Mucosa of descending colon (tissue), 3 donors: Measurements from ENCODE around the gene NUMB. TPM values are rescaled to one million over a fixed set of nuclear protein-coding genes. Genes with fewer than 3 reads are reported as not detected.

ENCODE experiments used
- ATAC-seq: fragments of 200-7000 bp; cut with Tn5 transposase; one replicate; pipeline ENCODE4 v1.9.1; 2020; ENCODE audit warnings: mild to moderate bottlenecking, moderate library complexity
- DNase-seq, 3 donors: peaks; one replicate each; pipeline ENCODE4 v3.0.0-alpha.2; 2020
- H3K36me3 ChIP-seq: fragments of 200-600 bp; one replicate; pipeline ENCODE4 v1.8.0; 2021; ENCODE audit warnings: low read depth, mild to moderate bottlenecking
- H3K4me1 ChIP-seq: fragments of 200-600 bp; one replicate; pipeline ENCODE4 v1.8.0; 2021; ENCODE audit warnings: low read depth, mild to moderate bottlenecking
- H3K4me3 ChIP-seq: fragments of 200-600 bp; one replicate; pipeline ENCODE4 v1.8.0; 2021; ENCODE audit warnings: mild to moderate bottlenecking
- H3K9me3 ChIP-seq: fragments of 200-600 bp; one replicate; pipeline ENCODE4 v1.8.0; 2021; ENCODE audit warnings: mild to moderate bottlenecking
- CTCF ChIP-seq: fragments of 200-600 bp; IDR thresholded peaks from one replicate; pipeline ENCODE4 v1.8.0; 2022; ENCODE audit warnings: antibody characterized with exemption, mild to moderate bottlenecking
- intact Hi-C, 2 donors: fragments of 100-400 bp; cut with DNase I in 1 of 2; cut with micrococcal nuclease in 1 of 2; formaldehyde crosslinking; loops; one replicate each; pipeline versions ENCODE4 v1.11.0 to v1.11.1; 2022; cut with DNase I, micrococcal nuclease
- total RNA-seq, 3 donors: library from RNA; stranded (reverse); fragmentation: NEBNext Ultra II Directional in 2 of 3; extraction: Animal tissue kit (Norgen Biotek cat#: 25700) in 2 of 3; gene quantifications; one replicate each; pipeline versions ENCODE4 v1.2.1 to v1.2.4, GENCODE V29; 2021 to 2023
- donor health status: DM: no; HTN: no; CAD: no; lungs with moderate emphysema.
- donor health status: DM: no; HTN: no; CAD: no.
- donor health status: DM: no; HTN: yes; CAD: no.

The NUMB gene
- total RNA-seq, 3 donors from 2014 or later, result 98.5 to 115 (median 112) TPM

- DNase-seq, result no peak
- ATAC-seq, result no peak
- Histone ChIP-seq H3K4me3 (no peak overlapping the region), H3K9me3 (no peaks in the 10 kb centered on the region), H3K4me1 (peaks cover 28% of the 10 kb centered on the region), H3K36me3 (no peaks in the 10 kb centered on the region)
- no peak for TF ChIP-seq CTCF
- intact Hi-C loops, result loop anchor here in 1 of 2 donors (5.0 kb wide), 1 partner anchor 177 kb away; no protein-coding TSS in a partner anchor
Measured at GRCh38 chr14:73468828-73469375, 10.6 kb upstream of the NUMB start.

GRCh38 chr14:73467800-73468199, 9.5 kb upstream of the NUMB start:
- ATAC-seq (no peak), DNase-seq (no peak)
- no peak for TF ChIP-seq CTCF
- intact Hi-C loops, result loop anchor here in 1 of 2 donors (5.0 kb wide), 1 partner anchor 175 kb away; no protein-coding TSS in a partner anchor
- Histone ChIP-seq H3K4me3 (no peak overlapping the region), H3K9me3 (no peaks in the 10 kb centered on the region), H3K4me1 (peaks cover 35% of the 10 kb centered on the region), H3K36me3 (no peaks in the 10 kb centered on the region)

- ATAC-seq, result no peak
Measured at GRCh38 chr14:73467377-73467776, 9.0 kb upstream of the NUMB start.

GRCh38 chr14:73466861-73467260, 8.5 kb upstream of the NUMB start:
- Histone ChIP-seq H3K4me3 (no peak overlapping the region), H3K4me1 (peaks cover 36% of the 10 kb centered on the region), H3K9me3 (no peaks in the 10 kb centered on the region), H3K36me3 (no peaks in the 10 kb centered on the region)
- no peak for DNase-seq
- intact Hi-C loops, result loop anchor here in 1 of 2 donors (5.0 kb wide), 1 partner anchor 175 kb away; no protein-coding TSS in a partner anchor
- no peak for ATAC-seq
- TF ChIP-seq CTCF, result no peak

More at GRCh38 chr14:73467377-73467776, 9.0 kb upstream of the NUMB start:
- H3K4me3 ChIP-seq, result no peak overlapping the region
- H3K36me3 ChIP-seq, result no peaks in the 10 kb centered on the region
- peaks cover 35% of the 10 kb centered on the region for H3K4me1 ChIP-seq
- intact Hi-C loops, result loop anchor here in 1 of 2 donors (5.0 kb wide), 1 partner anchor 175 kb away; no protein-coding TSS in a partner anchor
- TF ChIP-seq CTCF, result no peak
- H3K9me3 ChIP-seq, result no peaks in the 10 kb centered on the region
- no peak for DNase-seq

GRCh38 chr14:73465823-73466532, 7.6 kb upstream of the NUMB start:
- Histone ChIP-seq H3K4me3 (no peak overlapping the region), H3K4me1 (peaks cover 45% of the 10 kb centered on the region), H3K36me3 (no peaks in the 10 kb centered on the region), H3K9me3 (no peaks in the 10 kb centered on the region)
- ATAC-seq (no peak), DNase-seq (no peak)
- no peak for TF ChIP-seq CTCF
- intact Hi-C loops, result loop anchor here in 1 of 2 donors (5.0 kb wide), 1 partner anchor 174 kb away; no protein-coding TSS in a partner anchor
